ENCODE data around the gene MAN1A1. TPM values are rescaled to one million over a fixed set of nuclear protein-coding genes. Genes with fewer than 3 reads are reported as not detected.
A peak's percentile ranks its signal among the peaks of the same experiment; 100 is the strongest.

The MAN1A1 gene
- total RNA-seq, 2 donors from 2014 or later: 85.4 to 109 TPM

- peaks cover 25% of the 10 kb centered on the region for H3K4me1 ChIP-seq
- intact Hi-C loops (cut with DNase I): no loop called here
- DNase-seq (no peak), ATAC-seq (peak; percentile 81)
- no peak for TF ChIP-seq CTCF (IDR thresholded peaks at IDR 0.05)
- TF ChIP-seq POLR2A (IDR thresholded peaks at IDR 0.05): no peak
- no peaks in the 10 kb centered on the region for H3K27me3 ChIP-seq
- no peak overlapping the region for H3K4me3 ChIP-seq
- H3K9me3 ChIP-seq: no peaks in the 10 kb centered on the region
- H3K36me3 ChIP-seq (replicated peaks in 1 of 2; ENCODE audit: insufficient read depth in 1 of 2, low read depth in 2 of 2): no peaks in the 10 kb centered on the region
- peak overlapping the region in 1 of 4 donors; percentile 32 for H3K27ac ChIP-seq
- WGBS, 2 donors: 12 to 19% methylated on average over 1 of the region's 1 CpG
Observed at GRCh38 chr6:119259027-119259426, 90.5 kb downstream of the MAN1A1 start.

GRCh38 chr6:119257726-119258125, 91.8 kb downstream of the MAN1A1 start:
- 79% methylated on average over 1 of the region's 1 CpG for WGBS, 2 donors
- Histone ChIP-seq H3K27ac (no peak overlapping the region), H3K4me3 (no peak overlapping the region), H3K27me3 (no peaks in the 10 kb centered on the region), H3K36me3 (replicated peaks in 1 of 2; ENCODE audit: insufficient read depth in 1 of 2, low read depth in 2 of 2) (no peaks in the 10 kb centered on the region), H3K4me1 (peaks cover 21% of the 10 kb centered on the region), H3K9me3 (no peaks in the 10 kb centered on the region)
- ATAC-seq (no peak), DNase-seq (no peak)
- intact Hi-C loops (cut with DNase I): no loop called here
- TF ChIP-seq CTCF (IDR thresholded peaks at IDR 0.05) (no peak), POLR2A (IDR thresholded peaks at IDR 0.05) (no peak)

- DNase-seq: no peak
- H3K27me3 ChIP-seq: no peaks in the 10 kb centered on the region
- no peak for ATAC-seq
- WGBS, 2 donors: 96 to 100% methylated on average over 2 of the region's 2 CpGs
- H3K4me1 ChIP-seq: peaks cover 19% of the 10 kb centered on the region
- TF ChIP-seq CTCF (IDR thresholded peaks at IDR 0.05) (no peak), POLR2A (IDR thresholded peaks at IDR 0.05) (no peak)
- no peak overlapping the region for H3K4me3 ChIP-seq
- intact Hi-C loops (cut with DNase I): no loop called here
- no peak overlapping the region for H3K27ac ChIP-seq
- H3K36me3 ChIP-seq (replicated peaks in 1 of 2; ENCODE audit: insufficient read depth in 1 of 2, low read depth in 2 of 2): no peaks in the 10 kb centered on the region
- no peaks in the 10 kb centered on the region for H3K9me3 ChIP-seq
Observed at GRCh38 chr6:119256978-119257462, 92.5 kb downstream of the MAN1A1 start.

- H3K27ac ChIP-seq: no peak overlapping the region
- no peaks in the 10 kb centered on the region for H3K9me3 ChIP-seq
- DNase-seq (no peak), ATAC-seq (no peak)
- TF ChIP-seq CTCF (IDR thresholded peaks at IDR 0.05) (no peak), POLR2A (IDR thresholded peaks at IDR 0.05) (no peak)
- peaks cover 13% of the 10 kb centered on the region for H3K4me1 ChIP-seq
- WGBS, 2 donors: 92 to 93% methylated on average over 5 of the region's 5 CpGs
- H3K27me3 ChIP-seq: no peaks in the 10 kb centered on the region
- intact Hi-C loops (cut with DNase I): no loop called here
- no peaks in the 10 kb centered on the region for H3K36me3 ChIP-seq (replicated peaks in 1 of 2; ENCODE audit: insufficient read depth in 1 of 2, low read depth in 2 of 2)
- no peak overlapping the region for H3K4me3 ChIP-seq
Observed at GRCh38 chr6:119256392-119256791, 93.2 kb downstream of the MAN1A1 start.

GRCh38 chr6:119255492-119255891, 94.1 kb downstream of the MAN1A1 start:
- Histone ChIP-seq H3K4me1 (peaks cover 9% of the 10 kb centered on the region), H3K9me3 (no peaks in the 10 kb centered on the region), H3K36me3 (replicated peaks in 1 of 2; ENCODE audit: insufficient read depth in 1 of 2, low read depth in 2 of 2) (no peaks in the 10 kb centered on the region), H3K27ac (no peak overlapping the region), H3K4me3 (no peak overlapping the region), H3K27me3 (no peaks in the 10 kb centered on the region)
- TF ChIP-seq POLR2A (IDR thresholded peaks at IDR 0.05): no peak
- WGBS, 2 donors: 91 to 94% methylated on average over 3 of the region's 3 CpGs
- DNase-seq (no peak), ATAC-seq (no peak)
- intact Hi-C loops (cut with DNase I): no loop called here

Measured in body of pancreas (tissue), 4 donors.